HPDE6-E6E7 (cell line): Measurements from ENCODE around the gene MARK2.
A peak's percentile ranks its signal among the peaks of the same experiment; 100 is the strongest.
"Not testable (repeated sequence)": the region's sequence is repeated elsewhere in the genome, so short reads cannot be mapped to it uniquely, and the experiment has no call there.

ENCODE experiments used
- DNase-seq: peaks from one replicate; pipeline ENCODE4 v3.0.0; 2011; ENCODE audit warnings: missing footprints; ENCODE audit errors: extremely low spot score

MARK2 gene

DNA sequence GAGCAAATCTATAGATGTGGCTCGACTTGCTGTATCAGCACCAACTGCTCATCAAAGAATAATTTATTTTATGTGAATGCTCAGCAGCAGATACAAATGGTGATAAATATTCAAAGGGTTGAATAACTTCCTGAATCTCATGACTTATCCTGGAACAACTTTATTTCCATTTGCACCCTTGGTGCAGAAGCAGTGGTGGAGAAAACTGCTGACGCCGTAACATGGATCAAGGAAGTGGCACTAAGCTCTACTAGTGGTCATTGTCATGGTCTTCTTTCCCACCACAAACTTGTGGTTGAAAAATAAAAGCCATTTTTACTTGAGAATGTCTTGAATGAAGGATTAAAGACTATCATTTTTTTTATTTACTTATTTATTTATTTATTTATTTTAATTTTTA lies 14.6 kb downstream of the MARK2 start:
- no peak for DNase-seq

GRCh38 chr11:63854696-63855095 lies 15.8 kb downstream of the MARK2 start:
- no peak for DNase-seq

DNA sequence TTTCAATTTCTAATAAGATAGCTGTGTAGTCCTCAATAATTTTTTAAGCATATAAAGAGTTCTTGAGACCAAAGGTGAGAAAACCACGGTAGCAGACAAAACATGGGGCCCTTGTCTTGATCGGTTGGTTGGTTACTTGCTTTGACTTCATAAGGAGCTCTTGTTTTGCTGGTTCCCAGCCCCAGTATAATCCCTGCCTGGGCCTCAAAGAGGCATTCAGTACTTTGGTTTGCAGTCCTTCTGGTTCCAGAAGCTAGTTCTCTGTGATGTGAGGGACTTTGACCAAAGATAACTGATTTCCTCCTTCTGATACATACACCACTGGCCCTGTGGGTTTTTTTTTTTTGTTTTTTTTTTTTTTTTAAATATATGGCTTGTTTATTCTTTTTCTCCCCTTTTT lies 17.1 kb downstream of the MARK2 start:
- no peak for DNase-seq

DNA sequence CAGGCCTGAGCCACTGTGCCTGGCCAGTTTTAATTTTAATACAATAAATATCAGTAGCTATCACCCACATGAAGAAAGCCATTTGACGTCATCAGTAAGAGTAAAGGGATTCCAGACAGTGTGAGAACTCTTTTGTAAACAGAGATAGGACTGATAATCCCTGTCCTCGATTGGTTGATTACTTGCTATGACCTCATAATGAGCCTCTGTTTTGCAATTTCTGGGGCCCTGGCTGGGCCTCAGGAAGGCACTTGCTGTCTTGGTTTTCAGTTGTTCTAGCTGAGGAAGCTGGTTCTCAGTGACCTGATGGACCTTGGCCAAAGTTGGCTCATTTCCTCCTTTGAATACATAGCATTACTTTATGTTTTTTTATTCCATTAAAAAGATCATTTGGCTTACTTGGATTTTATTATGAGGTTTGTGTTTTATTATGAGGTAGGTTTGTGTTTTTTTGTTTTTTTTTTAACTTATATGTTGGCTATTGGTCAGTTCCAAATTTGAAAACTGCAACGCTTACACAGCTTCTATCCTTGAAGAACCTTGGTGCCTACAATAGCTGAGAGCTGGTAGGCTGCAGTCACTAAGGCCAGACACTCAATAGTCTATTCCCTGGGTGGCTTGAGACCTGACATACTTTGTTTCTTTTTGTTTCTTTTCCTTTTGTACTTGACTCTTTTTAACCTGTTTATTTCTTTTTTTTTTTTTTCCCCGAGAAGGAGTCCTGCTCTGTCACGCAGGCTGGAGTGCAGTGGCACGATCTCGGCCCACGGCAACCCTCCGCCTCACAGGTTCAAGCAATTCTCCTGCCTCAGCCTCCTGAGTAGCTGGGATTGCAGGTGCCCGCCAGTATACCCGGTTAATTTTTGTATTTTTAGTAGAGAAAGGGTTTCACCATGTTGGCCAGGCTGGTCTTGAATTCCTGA lies 20.0 kb downstream of the MARK2 start:
- DNase-seq = no peak

- no peak for DNase-seq
These were observed 24.0 kb downstream of the MARK2 start for GRCh38 chr11:63862923-63863322.

GRCh38 chr11:63863620-63864019 lies 24.7 kb downstream of the MARK2 start:
- not testable (repeated sequence) for DNase-seq

- DNase-seq = no peak
These were observed 27.3 kb downstream of the MARK2 start for GRCh38 chr11:63866211-63866610.

GRCh38 chr11:63867511-63867910 lies 28.6 kb downstream of the MARK2 start:
- no peak for DNase-seq

- DNase-seq = no peak
These were observed 29.6 kb downstream of the MARK2 start for GRCh38 chr11:63868399-63869064.

DNA sequence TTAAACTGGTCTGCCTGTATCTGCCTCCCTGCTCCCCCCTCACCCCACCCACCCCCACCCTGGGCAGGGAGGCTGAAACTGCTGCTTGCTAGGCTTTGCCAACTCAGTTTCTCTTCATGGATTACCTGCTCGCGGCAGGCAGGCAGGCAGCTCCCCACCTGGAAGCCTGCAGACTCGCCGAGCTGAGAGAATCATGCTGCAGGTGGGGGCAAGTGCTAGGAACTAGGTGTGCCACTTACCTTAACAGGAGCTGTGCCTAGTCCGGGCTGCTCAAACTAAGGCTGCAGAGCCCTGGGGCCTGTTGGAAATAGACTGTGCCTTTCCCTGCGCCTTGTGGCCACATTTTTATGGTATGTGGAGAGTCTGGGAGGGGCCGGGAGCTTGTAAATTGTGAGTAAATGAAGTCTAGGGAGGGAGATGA lies 30.3 kb downstream of the MARK2 start:
- peak; percentile 22 for DNase-seq

- DNase-seq = no peak
These were observed 30.8 kb downstream of the MARK2 start for GRCh38 chr11:63869683-63870082.

DNA sequence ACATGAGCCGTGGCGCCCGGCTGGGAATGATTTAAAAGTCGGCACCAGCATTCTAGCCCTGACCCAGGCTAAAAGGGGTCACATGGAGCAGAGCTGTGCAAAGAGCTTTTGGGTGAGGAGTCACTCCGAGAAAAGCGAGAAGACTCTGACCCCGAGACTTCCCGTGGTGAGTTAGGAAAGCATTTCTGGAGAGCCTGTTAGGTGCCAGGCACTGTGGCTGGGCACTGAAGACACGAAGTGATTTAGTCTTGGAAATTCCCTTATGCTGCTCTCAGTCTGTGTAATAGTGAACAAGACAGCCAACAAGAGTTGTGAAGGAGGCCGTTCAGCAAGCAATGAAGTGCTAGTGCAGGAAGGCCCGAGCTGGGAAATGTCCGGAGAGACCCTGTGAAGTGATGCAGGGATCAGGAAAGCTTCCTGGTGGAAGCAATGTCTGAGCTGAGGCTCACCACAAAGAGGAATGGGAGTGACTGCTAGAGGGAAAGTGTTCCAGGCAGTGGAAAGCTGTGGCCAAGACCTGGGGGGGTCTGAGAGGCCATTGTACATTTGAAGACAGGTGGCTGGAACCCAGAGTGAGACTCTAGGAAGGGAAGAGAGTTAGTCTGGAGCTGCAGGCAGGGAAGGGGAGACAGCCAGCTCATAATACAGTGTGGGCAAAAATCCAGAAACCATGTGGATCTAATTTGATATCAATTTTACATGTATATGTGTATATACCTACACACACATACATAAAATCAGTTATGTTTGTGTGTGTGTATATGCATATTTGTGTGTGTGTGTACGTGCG lies 31.6 kb downstream of the MARK2 start:
- no peak for DNase-seq

DNA sequence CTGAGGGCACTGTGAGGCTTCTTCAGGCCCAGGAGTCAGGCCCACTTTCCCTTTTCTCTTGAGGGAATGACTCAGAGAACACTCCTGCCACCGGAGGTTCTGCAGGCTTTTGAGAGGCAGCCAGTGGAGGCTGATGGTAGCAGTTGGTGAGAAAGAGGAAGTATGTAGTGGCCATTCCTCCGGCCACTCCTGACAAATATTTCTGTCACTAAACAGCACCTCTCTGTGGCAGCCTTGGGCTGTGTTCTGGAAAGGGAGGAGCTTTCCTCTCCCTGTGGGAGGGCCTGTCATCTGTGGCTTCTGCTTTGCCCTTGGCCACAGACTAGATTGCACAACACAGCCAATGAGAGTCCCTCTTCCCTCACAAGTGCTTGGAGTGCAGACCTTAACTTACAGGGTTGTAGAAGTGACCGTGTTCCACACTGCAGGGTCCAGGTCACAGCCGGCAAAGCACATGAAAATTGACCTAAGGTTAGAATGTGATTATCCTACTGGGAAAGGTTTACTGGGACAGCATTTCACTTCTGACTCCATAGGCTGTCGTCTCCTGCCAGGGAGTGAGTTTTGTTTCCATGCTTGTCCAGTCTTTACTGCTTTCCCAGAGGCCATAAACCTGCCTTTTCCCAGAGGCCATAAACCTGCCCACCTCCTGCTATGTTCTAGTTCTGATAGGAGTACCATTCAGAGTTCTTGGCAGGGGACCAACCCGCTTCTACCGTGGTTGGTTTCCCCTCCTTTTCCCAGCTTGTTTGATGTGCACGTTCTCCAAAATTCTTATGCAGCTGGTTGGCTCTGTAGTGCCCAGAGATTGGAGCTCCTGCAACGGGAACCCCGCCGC lies 33.3 kb downstream of the MARK2 start:
- peak; percentile 88 for DNase-seq

DNA sequence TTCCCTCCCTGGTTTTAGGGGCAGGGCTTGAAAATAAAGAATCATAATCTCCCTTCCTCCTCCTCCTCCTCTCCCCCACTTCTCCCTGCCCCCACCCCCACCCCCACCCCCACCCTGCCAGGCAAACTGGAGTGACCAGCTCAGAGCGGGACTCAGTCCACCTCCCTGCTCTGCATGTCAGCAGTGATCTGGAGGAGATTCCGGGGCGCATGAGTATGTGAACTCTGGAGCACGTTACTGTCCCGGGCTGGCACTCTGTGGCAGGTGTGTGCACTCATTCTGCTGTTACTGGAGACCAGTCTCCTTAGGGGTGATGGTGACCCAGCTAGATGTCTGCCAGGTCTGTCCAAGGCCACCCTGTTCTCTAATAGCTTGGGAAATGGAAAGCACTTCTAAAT lies 33.9 kb downstream of the MARK2 start:
- no peak for DNase-seq

DNA sequence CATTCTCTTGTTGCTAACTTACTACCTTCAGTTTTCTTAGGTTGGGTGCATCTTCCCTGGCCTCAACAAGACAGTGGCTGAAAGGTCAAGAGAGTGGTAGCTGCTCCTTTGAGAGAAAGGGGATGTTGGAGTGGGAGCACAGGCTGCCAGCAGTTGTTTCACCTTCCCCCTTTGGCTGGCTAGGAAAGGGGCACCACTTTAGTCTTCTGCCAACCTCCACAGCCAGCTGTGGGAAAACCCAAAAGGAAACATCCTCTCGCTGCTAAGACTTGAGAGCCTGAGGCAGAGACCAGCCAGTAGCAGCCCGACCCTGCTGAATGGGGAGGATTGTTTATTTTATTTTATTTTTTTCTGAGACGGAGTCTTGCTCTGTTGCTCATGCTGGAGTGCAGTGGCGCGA lies 34.4 kb downstream of the MARK2 start:
- DNase-seq = no peak

DNA sequence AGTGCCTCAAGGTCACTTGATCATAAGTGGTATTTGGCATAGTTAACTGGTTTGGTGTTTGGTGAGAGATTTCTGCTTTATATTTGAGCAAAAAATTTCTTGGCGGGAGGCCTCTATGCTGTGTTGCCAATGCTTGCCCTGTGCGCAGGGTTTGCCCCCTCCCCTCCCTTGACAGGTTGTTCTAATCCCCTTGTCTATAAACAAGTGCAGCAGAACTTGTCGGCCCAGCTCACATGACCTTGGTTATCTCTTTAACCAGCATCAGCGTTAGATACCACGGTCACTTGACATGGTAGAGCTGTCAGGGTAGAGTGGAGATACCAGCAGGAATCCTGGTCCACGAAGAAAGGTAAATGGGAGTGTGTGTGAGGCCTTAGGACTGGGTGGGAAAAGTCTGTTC lies 35.6 kb downstream of the MARK2 start:
- DNase-seq = no peak

GRCh38 chr11:63875506-63876065 lies 36.7 kb downstream of the MARK2 start:
- DNase-seq = no peak

- DNase-seq = no peak
These were observed 37.7 kb downstream of the MARK2 start for GRCh38 chr11:63876616-63877015.

GRCh38 chr11:63877658-63878241 lies 38.8 kb downstream of the MARK2 start:
- no peak for DNase-seq

DNA sequence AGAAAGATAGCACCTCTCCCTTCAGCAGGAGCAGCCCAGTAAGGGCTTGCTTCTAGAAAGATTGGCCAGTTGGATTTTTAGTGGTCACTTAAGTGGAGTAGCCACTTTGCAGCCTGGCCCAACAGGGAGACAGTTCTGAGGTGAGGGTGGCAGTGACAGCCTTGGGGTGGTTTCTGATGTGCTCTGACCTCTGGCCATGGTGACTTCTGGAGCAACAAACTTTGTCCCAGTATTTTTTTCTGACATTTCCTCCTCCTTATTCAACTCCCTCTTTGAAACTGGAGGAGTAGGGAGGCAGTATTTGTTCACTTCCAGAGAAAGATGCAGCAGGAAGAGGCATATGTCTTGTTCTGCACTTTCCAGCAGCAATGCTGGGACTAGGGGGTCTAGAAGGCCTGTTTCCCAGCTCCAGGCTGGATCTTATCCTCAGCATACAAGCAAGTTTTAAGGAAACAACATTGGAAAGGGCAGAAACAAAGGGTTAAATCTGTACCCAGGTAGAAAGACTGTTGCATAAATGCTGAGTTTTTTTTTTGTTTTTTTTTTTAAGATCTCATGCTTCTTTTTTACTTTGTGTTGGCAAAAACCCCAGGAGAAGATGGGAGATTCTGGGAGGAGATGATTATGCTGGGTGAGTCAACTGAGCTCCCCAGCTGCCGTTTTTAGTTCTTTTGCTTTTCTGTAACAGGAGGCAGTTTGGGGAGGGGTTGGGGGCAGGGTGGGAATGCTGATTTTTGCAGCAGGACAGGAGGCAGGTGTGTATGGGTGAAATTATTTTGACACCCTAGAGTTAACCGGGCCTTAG lies 40.9 kb downstream of the MARK2 start:
- DNase-seq = no peak
